Endothelial cell of umbilical vein (primary cell): ENCODE results near the gene PRIMA1.

Experiments used
- CTCF ChIP-seq, 2 donors: IDR thresholded peaks; 1 replicate in 1 of 2; 2 replicates in 1 of 2; pipeline ENCODE4 v1.5.1; 2011; ENCODE audit warnings: low read length in 2 of 2, mild to moderate bottlenecking in 2 of 2, moderate library complexity in 2 of 2, control low read depth in 1 of 2, inconsistent platforms in 1 of 2, low read depth in 1 of 2; ENCODE audit not compliant: insufficient read depth in 1 of 2; ENCODE audit errors: extremely low read depth in 1 of 2
- POLR2AphosphoS5 ChIP-seq: IDR thresholded peaks from 2 replicates; pipeline ENCODE4 v1.6.1; 2012; ENCODE audit warnings: low read depth, mild to moderate bottlenecking, control low read depth, low read length, moderate library complexity; ENCODE audit not compliant: insufficient read depth

- TF ChIP-seq CTCF (IDR thresholded peaks at IDR 0.05; ENCODE audit: extremely low read depth in 1 of 2, insufficient read depth in 1 of 2, low read depth in 1 of 2, low read length in 2 of 2), result no peak
- TF ChIP-seq POLR2AphosphoS5, result no peak
Measured at GRCh38 chr14:93832081-93832480, 43.8 kb upstream of the PRIMA1 start.
